VCaP (cell line): ENCODE results near the gene ARPP19.
"Not testable (repeated sequence)": the region's sequence is repeated elsewhere in the genome, so short reads cannot be mapped to it uniquely, and the experiment has no call there.

Experiments
- H3K27ac ChIP-seq: fragments of 450-650 bp; 2 replicates; pipeline ENCODE4 v1.5.1; 2017
- CTCF ChIP-seq: fragments of 450-650 bp; conservative IDR thresholded peaks from 2 replicates; pipeline ENCODE4 v1.5.1; 2017; ENCODE audit warnings: mild to moderate bottlenecking, moderate library complexity

The ARPP19 gene

DNA sequence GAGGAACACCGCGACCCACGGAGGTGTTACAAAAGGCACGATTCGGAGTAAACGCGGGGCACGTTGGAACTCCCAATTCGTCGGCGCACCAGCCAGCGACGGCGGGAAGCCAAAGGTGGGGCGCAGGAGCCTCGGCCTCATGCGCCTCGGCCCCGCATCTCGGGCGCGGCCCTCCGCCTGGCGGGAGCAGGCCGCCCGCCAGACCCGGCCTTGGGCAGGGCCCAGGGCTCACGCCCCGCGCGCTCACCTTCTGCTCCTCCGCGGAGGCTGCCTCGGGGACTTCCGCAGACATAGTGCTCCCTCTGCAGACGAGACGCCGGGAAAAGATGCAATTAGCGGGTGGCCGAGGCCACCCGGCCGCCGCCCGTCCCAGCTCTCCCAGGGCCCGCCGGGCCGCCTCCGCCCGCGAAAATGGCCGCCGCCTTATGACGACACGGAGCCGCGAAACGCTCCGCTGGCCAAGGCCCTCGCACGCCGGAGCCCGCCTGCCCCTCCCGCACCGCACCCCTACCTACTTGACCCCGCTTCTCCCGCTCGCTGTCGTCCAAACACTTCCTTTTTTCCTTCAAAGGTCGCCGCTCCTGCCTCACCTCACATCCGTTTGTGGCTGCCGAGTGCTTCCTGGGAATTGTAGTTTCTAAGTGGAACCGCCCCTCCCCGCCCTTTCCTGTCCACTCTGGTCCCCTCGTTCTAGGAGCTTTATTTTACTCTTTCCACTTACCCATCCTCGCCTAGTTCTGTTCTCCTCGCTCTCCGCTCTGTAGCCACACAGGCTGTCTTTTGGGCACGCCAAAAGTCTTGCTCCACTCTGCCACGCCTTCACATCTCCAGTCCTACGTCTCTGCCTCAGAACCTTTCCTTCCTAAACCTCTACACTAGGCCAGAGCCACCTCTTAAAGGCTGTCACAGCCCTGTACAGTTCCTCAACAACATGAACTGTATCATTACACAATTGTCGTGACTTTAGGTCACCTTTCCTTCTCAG lies at the start of gene ARPP19:
ARPP19 (minus strand) TSS at position 430 of the 985 bp plus-strand sequence; CDS start at position 292, 138 bp downstream.
- peak within 1 kb of the TSS; percentile 91 for H3K27ac ChIP-seq
- 0 out of 2 replicates have a peak, but pooled peaks have one; percentile 6 for TF ChIP-seq CTCF

DNA sequence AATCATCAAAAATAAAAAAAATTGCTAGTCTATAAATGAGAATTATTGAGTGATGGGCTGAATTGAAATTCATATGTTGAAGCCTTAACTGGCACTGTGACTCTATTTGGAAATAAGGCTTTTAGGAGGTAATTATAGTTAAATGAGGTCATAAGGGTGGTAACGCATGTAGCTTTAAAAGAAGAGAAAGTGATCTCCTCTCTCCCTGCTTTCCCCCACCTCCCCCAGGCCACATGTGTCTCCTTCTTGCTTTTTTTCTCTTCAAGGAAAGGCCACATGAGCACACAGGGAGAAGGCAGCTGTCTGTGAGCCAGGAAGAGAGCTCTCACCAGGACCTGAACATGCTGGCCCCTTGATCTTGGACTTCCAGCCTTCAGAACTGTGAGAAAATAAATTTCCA lies 48.2 kb upstream of the ARPP19 start:
- no peak overlapping the region for H3K27ac ChIP-seq
- no peak for TF ChIP-seq CTCF

GRCh38 chr15:52615302-52615701 lies 46.5 kb upstream of the ARPP19 start:
- H3K27ac ChIP-seq = no peak overlapping the region
- no peak for TF ChIP-seq CTCF

- no peak for TF ChIP-seq CTCF
- no peak overlapping the region for H3K27ac ChIP-seq
Measured at GRCh38 chr15:52609593-52609992, 40.8 kb upstream of the ARPP19 start.

DNA sequence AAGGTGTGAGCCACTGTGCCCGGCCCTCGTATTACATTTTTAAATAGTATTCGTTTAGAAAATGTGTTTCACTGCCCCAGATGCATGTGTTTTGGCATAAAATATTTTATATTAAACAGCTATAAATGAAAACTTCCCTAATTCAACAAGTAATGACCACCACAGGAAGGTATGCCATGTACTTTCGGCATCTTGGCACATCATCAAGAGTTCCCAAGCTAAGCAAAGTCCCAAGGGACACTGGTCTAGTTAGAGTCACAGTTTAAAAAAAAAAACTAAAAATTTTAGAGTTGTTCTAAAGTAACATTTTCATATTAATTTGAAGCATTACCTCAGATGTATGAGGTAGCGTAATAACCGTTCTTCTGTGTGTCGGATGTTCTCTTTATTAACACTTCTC lies 15.6 kb upstream of the ARPP19 start:
- no peak overlapping the region for H3K27ac ChIP-seq
- no peak for TF ChIP-seq CTCF

GRCh38 chr15:52579852-52580251 lies 11.0 kb upstream of the ARPP19 start:
- no peak overlapping the region for H3K27ac ChIP-seq
- no peak for TF ChIP-seq CTCF

DNA sequence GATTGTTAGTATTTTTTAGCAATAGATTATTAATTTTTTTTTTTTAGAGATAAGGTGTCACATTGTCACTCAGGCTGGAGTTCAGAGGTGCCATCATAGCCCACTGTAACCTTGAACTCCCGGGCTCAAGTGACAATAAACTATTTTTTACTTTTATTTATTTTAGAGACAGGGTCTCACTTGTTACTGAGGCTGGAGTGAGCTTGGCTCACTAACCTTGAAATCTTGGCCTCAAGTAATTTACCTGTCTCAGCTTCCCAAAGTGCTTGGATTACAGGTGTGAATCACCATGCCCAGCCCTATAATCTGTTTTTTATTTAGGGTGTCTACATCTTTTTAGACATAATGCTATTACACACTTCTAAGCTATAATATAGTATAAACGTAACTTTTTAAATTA lies 7.9 kb upstream of the ARPP19 start:
- no peak for TF ChIP-seq CTCF
- H3K27ac ChIP-seq = no peak overlapping the region

GRCh38 chr15:52575573-52575972 lies 6.7 kb upstream of the ARPP19 start:
- H3K27ac ChIP-seq = not testable (repeated sequence)
